Endothelial cell of umbilical vein (primary cell): Measurements from ENCODE around the gene IQGAP2. TPM values are rescaled to one million over a fixed set of nuclear protein-coding genes. Genes with fewer than 3 reads are reported as not detected.

Experiments used
- BruUV-seq: library from RNA; stranded (reverse); fragments of 400-500 nt; replicated peaks from 2 replicates; lab custom pipeline; 2021; lab: Mats Ljungman, UMichigan
- CTCF ChIA-PET: fragments of 300-600, 350-600 bp; sonication (Branson Sonifier 250); formaldehyde crosslinking; loops from one replicate; lab custom pipeline; 2021; ENCODE audit warnings: antibody characterized with exemption, inconsistent platforms; lab: Charles Lee
- POLR2A ChIA-PET: fragments of 300-600, 350-600 bp; sonication (Branson Sonifier 250); formaldehyde crosslinking; loops from one replicate; lab custom pipeline; 2021; ENCODE audit warnings: antibody characterized with exemption, inconsistent platforms; lab: Charles Lee
- DNase-seq: peaks from one replicate; pipeline ENCODE4 v3.0.0-alpha.2; 2011; ENCODE audit warnings: low read depth, low spot score
- FAIRE-seq: peaks from 2 replicates; lab custom pipeline; 2011; peaks lifted over from hg19 to GRCh38; lab: Jason Lieb, UNC
- H2AFZ ChIP-seq: 2 replicates; pipeline ENCODE4 v1.6.0; 2012; ENCODE audit warnings: low read depth, low read length, control low read depth, inconsistent platforms
- H3K27ac ChIP-seq: 2 replicates; pipeline ENCODE4 v1.5.1; 2011; ENCODE audit warnings: low read depth, mild to moderate bottlenecking, control low read depth, low read length, moderate library complexity; ENCODE audit not compliant: insufficient read depth
- H3K27me3 ChIP-seq, 2 experiments: 2 replicates each; pipeline versions ENCODE4 v1.6.0 to v1.6.1; 2011; ENCODE audit warnings: low read length in 2 of 2, mixed read lengths in 1 of 2; ENCODE audit not compliant: control insufficient read depth in 2 of 2, insufficient read depth in 2 of 2
- H3K36me3 ChIP-seq, 2 experiments: 2 replicates in 1 of 2; 3 replicates in 1 of 2; pipeline ENCODE4 v1.5.1; 2011; ENCODE audit warnings: low read length in 2 of 2, mild to moderate bottlenecking in 1 of 2, moderate library complexity in 1 of 2; ENCODE audit not compliant: control insufficient read depth in 2 of 2, insufficient read depth in 2 of 2; ENCODE audit errors: extremely low read depth in 1 of 2
- H3K4me1 ChIP-seq: 3 replicates; pipeline ENCODE4 v1.5.1; 2011; ENCODE audit warnings: mild to moderate bottlenecking, low read length; ENCODE audit not compliant: control insufficient read depth, insufficient read depth; ENCODE audit errors: extremely low read depth
- H3K4me2 ChIP-seq: 2 replicates; pipeline ENCODE4 v1.6.1; 2011; ENCODE audit warnings: low read length, control low read depth, mixed read lengths; ENCODE audit not compliant: insufficient read depth
- H3K4me3 ChIP-seq, 3 experiments: fragments of 200-600 bp in 1 of 3; sonication (generic), shearing (Covaris generic) in 1 of 3; replicated peaks in 1 of 3; 2 replicates each; pipeline ENCODE4 v1.5.1; 2011 to 2016; ENCODE audit warnings: control low read depth in 3 of 3, low read length in 3 of 3, mild to moderate bottlenecking in 2 of 3, inconsistent platforms in 1 of 3, low read depth in 1 of 3, moderate library complexity in 1 of 3; ENCODE audit not compliant: insufficient read depth in 1 of 3
- H3K79me2 ChIP-seq: 2 replicates; pipeline ENCODE4 v1.6.0; 2012; ENCODE audit warnings: low read length, inconsistent platforms; ENCODE audit not compliant: control insufficient read depth, insufficient read depth
- H3K9ac ChIP-seq: replicated peaks from 2 replicates; pipeline ENCODE3; 2011; ENCODE audit warnings: low read length, control low read depth; ENCODE audit not compliant: insufficient read depth; ENCODE audit errors: extremely low read depth
- H3K9me1 ChIP-seq: replicated peaks from 3 replicates; pipeline ENCODE4 v1.6.0; 2011; ENCODE audit warnings: mild to moderate bottlenecking, low read length; ENCODE audit not compliant: control insufficient read depth, insufficient read depth; ENCODE audit errors: extremely low read depth
- H3K9me3 ChIP-seq: replicated peaks from 2 replicates; pipeline ENCODE4 v1.5.1; 2012; ENCODE audit warnings: low read length, inconsistent platforms; ENCODE audit not compliant: control insufficient read depth, insufficient read depth
- H4K20me1 ChIP-seq: replicated peaks from 2 replicates; pipeline ENCODE3; 2011; ENCODE audit warnings: mild to moderate bottlenecking, low read length; ENCODE audit not compliant: control insufficient read depth, insufficient read depth; ENCODE audit errors: extremely low read depth
- FOS ChIP-seq: IDR thresholded peaks from 2 replicates; pipeline ENCODE4 v1.6.1; 2011; ENCODE audit warnings: mild to moderate bottlenecking, low read length, moderate library complexity, borderline replicate concordance; ENCODE audit not compliant: insufficient read depth
- GATA2 ChIP-seq: IDR thresholded peaks from 2 replicates; pipeline ENCODE4 v1.7.0; 2011; ENCODE audit warnings: low read depth, mild to moderate bottlenecking, moderate library complexity, mixed read lengths, low read length; ENCODE audit not compliant: insufficient read length, insufficient read depth
- JUN ChIP-seq: IDR thresholded peaks from 2 replicates; pipeline ENCODE4 v1.6.1; 2011; ENCODE audit warnings: borderline replicate concordance, low read depth; ENCODE audit not compliant: insufficient read length, insufficient read depth
- MYC ChIP-seq: IDR thresholded peaks from one replicate; pipeline ENCODE4 v1.6.1; 2011; ENCODE audit warnings: mild to moderate bottlenecking, low read depth, low read length
- POLR2A ChIP-seq: IDR thresholded peaks from 2 replicates; pipeline ENCODE4 v1.6.1; 2012; ENCODE audit warnings: low read depth, mild to moderate bottlenecking, control low read depth, low read length
- POLR2AphosphoS5 ChIP-seq: IDR thresholded peaks from 2 replicates; pipeline ENCODE4 v1.6.1; 2012; ENCODE audit warnings: low read depth, mild to moderate bottlenecking, control low read depth, low read length, moderate library complexity; ENCODE audit not compliant: insufficient read depth
- dilution Hi-C: fragments of 300-500 bp; cut with MboI; formaldehyde crosslinking; loops from one replicate; pipeline ENCODE4 v1.15.0; 2019; ENCODE audit warnings: low sequenced_read_pairs; ENCODE audit not compliant: extremely low pct_ligation_motif_present
- intact Hi-C: fragments of 100-400 bp; cut with micrococcal nuclease; formaldehyde crosslinking; loops from one replicate; pipeline ENCODE4 v1.10.0; 2022
- polyA plus RNA-seq, 4 experiments: library from polyadenylated mRNA; depleted of rRNA in 3 of 4; stranded (reverse) in 3 of 4; unstranded in 1 of 4; fragments of >200 nt; gene quantifications; 2 replicates each; pipeline versions ENCODE4 v1.2.1 to v1.2.3, GENCODE V29; 2011 to 2012; ENCODE audit warnings: missing spikeins in 1 of 4
- total RNA-seq: library from RNA; stranded (reverse); gene quantifications from 2 replicates; pipeline ENCODE4 v1.2.3, GENCODE V29; 2021

Gene IQGAP2
- total and polyA plus RNA-seq, 2 donors (not counting 3 experiments of a cell fraction or from before 2014, with no cell fraction given) = 4.5 to 4.7 TPM

DNA sequence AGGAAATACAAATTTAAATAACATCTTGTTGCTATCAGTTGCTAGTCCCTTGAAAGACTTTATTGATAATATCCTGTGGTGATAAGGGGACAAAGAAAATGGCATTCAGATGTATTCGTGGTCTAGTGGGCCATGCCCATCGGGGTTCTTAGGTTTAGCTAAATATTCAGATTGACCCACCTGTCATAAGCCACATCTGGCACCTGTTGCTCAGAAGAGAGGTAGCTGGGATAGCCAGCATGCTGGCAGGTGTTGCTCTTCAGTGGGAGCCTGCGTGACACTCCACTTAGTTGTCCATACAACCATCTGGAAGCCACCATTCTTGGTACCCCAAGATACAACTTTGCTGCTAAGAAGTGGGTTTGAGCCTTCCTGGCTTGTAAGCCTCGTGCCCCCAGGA is 183.4 kb downstream of the IQGAP2 start:
- no TSS peak for BruUV-seq
- H3K27me3 ChIP-seq = peaks cover 13 to 23% of the 10 kb centered on the region in 2 experiments
- FAIRE-seq (no peak), DNase-seq (no peak)
- TF ChIP-seq MYC = no peak
- TF ChIP-seq GATA2 = no peak
- no peak for TF ChIP-seq JUN
- TF ChIP-seq POLR2A = no peak
- POLR2A ChIA-PET = no interaction called here
- intact Hi-C loops (loop anchor here (10.0 kb wide), 1 partner anchor 852 kb away; no protein-coding TSS in a partner anchor), dilution Hi-C loops (no loop called here)
- no peak overlapping the region for H3K9ac ChIP-seq
- no peak overlapping the region for H3K4me2 ChIP-seq
- no peaks in the 10 kb centered on the region for H3K36me3 ChIP-seq
- H3K79me2 ChIP-seq = no peaks in the 10 kb centered on the region
- H3K9me1 ChIP-seq = no peaks in the 10 kb centered on the region
- no peak overlapping the region for H3K27ac ChIP-seq
- H3K4me3 ChIP-seq = no peak overlapping the region
- H3K4me1 ChIP-seq = no peaks in the 10 kb centered on the region
- no peaks in the 10 kb centered on the region for H3K9me3 ChIP-seq
- H4K20me1 ChIP-seq = no peaks in the 10 kb centered on the region
- no peak overlapping the region for H2AFZ ChIP-seq
- CTCF ChIA-PET = interaction anchor here (2.9 kb wide), 1 partner anchor 188 kb away, joined by 7 read pairs; no protein-coding TSS in a partner anchor

DNA sequence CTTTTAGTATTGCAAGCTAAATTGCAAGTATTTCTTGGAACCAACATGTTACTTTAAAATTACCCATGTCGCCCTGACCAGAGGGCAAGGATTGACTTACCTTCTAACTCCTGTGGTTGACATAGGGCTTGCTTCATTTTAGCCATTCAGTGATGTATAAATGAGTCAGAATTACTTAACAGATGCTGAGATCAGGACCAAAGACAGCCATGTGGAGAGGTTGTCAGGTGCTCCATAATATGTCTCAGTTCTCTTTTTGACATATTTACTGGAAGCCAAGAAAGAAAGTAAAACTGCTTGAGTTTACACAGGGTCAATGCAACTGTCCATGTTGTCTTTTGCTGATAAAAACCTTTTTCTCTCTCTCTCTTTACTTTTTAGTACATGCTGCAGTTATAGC is 186.9 kb downstream of the IQGAP2 start:
- Histone ChIP-seq H3K9ac (no peak overlapping the region), H3K79me2 (no peaks in the 10 kb centered on the region), H3K36me3 (no peaks in the 10 kb centered on the region), H3K27ac (no peak overlapping the region), H3K4me3 (no peak overlapping the region), H3K4me1 (no peaks in the 10 kb centered on the region), H3K27me3 (peaks cover 20 to 34% of the 10 kb centered on the region in 2 experiments), H3K9me1 (no peaks in the 10 kb centered on the region), H3K4me2 (no peak overlapping the region), H2AFZ (no peak overlapping the region), H3K9me3 (no peaks in the 10 kb centered on the region), H4K20me1 (no peaks in the 10 kb centered on the region)
- dilution Hi-C loops = no loop called here
- CTCF ChIA-PET = interaction anchor here (1.0 kb wide), 1 partner anchor 9 kb away, joined by 3 read pairs; no protein-coding TSS in a partner anchor
- POLR2A ChIA-PET = no interaction called here
- TF ChIP-seq POLR2AphosphoS5 (no peak), GATA2 (no peak), FOS (no peak)
- DNase-seq (no peak), FAIRE-seq (no peak)
- no TSS peak for BruUV-seq
- intact Hi-C loops = no loop called here
